ENCODE measurements around the gene PRKAR1A.

PRKAR1A gene

DNA sequence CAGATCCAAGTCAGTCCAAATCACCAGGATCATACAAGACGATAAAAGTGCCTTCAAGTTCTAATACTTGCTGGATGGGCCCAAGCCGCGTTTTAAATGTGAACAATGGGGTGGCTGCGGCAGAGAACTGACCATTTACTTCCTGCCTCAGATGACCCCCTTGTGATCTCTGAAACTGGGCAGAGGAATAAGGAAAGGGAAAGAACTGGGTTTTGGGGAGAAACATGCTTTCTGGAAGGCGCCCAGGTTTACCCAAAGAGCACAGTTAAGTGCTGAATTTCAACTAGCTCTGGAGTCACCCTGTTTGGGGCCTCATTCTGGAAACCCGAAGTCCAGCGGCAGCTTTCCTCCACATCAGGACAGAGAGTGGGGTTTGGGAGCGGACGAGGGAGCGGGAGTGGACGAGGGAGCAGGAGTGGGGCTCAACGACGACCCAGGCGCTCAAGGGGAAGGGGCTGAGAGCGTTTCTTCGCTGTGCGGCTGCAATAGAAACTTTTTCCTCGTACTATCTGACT, 87.4 kb downstream of the PRKAR1A start:
- H3K4me3 ChIP-seq: no peak overlapping the region
- H3K27ac ChIP-seq: no peak overlapping the region
- no peak for DNase-seq (ENCODE audit: low read depth, low spot score)
- TF ChIP-seq POLR2AphosphoS5 (IDR thresholded peaks at IDR 0.05; ENCODE audit: borderline replicate concordance, low read depth, low read length) (no peak), EZH2 (IDR thresholded peaks at IDR 0.05) (no peak), FOXP2 (optimal IDR thresholded peaks at IDR 0.05; ENCODE audit: control extremely low read depth, extremely low read length, insufficient read depth) (no peak)
- no peak overlapping the region for H3K9ac ChIP-seq (ENCODE audit: insufficient read length)
- H3K9me3 ChIP-seq (ENCODE audit: low read depth, low read length): no peaks in the 10 kb centered on the region
- no peaks in the 10 kb centered on the region for H3K36me3 ChIP-seq (ENCODE audit: insufficient read depth, low read length)

DNA sequence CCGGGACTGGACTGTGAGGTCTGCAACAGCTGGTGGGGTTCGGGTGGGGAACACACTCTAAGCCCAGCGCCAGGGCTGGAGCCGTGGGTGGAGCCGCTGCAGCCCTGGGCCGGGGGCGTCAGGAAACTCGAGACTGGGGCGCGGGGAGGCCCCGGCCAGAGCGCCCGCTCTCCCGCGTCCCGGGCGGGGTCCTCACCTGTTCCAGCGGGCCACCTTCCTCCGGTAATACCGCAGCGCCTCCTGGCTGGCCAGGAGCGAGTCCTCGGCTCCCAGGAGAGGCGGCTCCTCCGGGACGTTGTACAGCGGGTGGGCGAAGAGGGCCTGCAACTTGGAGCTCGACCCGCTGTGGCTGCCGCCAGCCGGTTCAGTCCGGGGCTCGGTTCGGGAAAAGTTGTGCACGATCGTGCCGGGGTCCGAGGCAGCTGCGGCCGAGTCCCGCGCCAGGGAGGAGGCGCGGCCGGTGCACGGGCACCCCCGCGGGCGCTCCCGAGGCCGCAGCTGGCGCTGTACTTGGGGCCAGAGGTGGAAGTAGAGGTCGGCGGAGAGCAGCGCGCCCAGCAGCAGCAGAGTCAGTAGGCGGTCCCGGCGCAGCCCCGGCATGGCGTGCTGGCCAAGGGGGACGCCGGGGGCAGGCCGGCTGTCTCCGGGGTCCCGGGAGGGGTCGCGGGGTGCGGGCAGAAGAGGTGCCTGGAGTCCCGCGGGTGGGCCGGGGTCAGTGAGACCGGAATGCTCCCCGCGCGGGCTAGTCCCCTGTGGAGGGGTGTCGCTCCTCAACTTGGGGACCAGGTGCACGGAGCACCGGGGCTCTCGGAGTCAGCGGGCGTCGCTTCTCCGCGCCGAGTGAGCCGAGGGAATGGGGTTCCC, 88.1 kb downstream of the PRKAR1A start:
- no peaks in the 10 kb centered on the region for H3K9me3 ChIP-seq (ENCODE audit: low read depth, low read length)
- no peak for DNase-seq (ENCODE audit: low read depth, low spot score)
- TF ChIP-seq FOXP2 (optimal IDR thresholded peaks at IDR 0.05; ENCODE audit: control extremely low read depth, extremely low read length, insufficient read depth) (no peak), EZH2 (IDR thresholded peaks at IDR 0.05) (peak; percentile 33)
- H3K4me3 ChIP-seq: no peak overlapping the region
- H3K36me3 ChIP-seq (ENCODE audit: insufficient read depth, low read length): no peaks in the 10 kb centered on the region
- H3K9ac ChIP-seq (ENCODE audit: insufficient read length): no peak overlapping the region
- no peak overlapping the region for H3K27ac ChIP-seq

Data from SK-N-MC (cell line).